ENCODE data around the gene UBE2I. TPM values are rescaled to one million over a fixed set of nuclear protein-coding genes. Genes with fewer than 3 reads are reported as not detected.

Gene UBE2I
- total RNA-seq, 2 donors from 2014 or later = 68.2 to 76.1 TPM

DNA sequence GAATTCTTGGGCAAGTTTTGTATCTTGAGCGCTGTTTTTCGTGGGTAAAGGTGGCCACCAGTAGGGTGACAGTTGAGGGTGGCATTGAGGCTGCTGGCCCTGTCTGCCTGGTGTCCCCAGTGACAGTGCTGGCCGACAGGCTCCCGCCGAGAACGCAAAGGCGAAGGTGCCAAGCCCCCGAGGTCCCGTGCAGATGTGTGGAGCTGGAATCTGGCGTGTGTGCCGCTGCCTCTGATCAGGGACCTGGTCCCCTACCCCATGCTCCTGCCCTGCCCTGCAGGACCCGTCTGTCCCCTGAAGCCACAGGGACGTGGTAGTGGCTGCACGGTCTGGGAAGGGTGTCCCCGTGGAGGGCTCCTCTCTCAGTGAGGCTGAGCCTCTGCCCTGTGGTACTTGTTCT, 3.5 kb downstream of the UBE2I start:
- ATAC-seq (ENCODE audit: insufficient number of reproducible peaks, low FRiP score, low read depth) (no peak), DNase-seq (ENCODE audit: low spot score) (no peak)
- H3K4me1 ChIP-seq (ENCODE audit: control insufficient read depth in 1 of 2, low read depth in 2 of 2) = peaks cover 19 to 38% of the 10 kb centered on the region in 2 donors
- H3K36me3 ChIP-seq = peaks cover 42% of the 10 kb centered on the region
- no peak overlapping the region for H3K27ac ChIP-seq
- H3K27me3 ChIP-seq (replicated peaks; ENCODE audit: insufficient read depth) = no peaks in the 10 kb centered on the region
- no peak overlapping the region for H3K4me3 ChIP-seq
- TF ChIP-seq, protein P1, sequence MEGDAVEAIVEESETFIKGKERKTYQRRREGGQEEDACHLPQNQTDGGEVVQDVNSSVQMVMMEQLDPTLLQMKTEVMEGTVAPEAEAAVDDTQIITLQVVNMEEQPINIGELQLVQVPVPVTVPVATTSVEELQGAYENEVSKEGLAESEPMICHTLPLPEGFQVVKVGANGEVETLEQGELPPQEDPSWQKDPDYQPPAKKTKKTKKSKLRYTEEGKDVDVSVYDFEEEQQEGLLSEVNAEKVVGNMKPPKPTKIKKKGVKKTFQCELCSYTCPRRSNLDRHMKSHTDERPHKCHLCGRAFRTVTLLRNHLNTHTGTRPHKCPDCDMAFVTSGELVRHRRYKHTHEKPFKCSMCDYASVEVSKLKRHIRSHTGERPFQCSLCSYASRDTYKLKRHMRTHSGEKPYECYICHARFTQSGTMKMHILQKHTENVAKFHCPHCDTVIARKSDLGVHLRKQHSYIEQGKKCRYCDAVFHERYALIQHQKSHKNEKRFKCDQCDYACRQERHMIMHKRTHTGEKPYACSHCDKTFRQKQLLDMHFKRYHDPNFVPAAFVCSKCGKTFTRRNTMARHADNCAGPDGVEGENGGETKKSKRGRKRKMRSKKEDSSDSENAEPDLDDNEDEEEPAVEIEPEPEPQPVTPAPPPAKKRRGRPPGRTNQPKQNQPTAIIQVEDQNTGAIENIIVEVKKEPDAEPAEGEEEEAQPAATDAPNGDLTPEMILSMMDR (IDR thresholded peaks at IDR 0.05) = no peak
- H3K9me3 ChIP-seq = no peaks in the 10 kb centered on the region

DNA sequence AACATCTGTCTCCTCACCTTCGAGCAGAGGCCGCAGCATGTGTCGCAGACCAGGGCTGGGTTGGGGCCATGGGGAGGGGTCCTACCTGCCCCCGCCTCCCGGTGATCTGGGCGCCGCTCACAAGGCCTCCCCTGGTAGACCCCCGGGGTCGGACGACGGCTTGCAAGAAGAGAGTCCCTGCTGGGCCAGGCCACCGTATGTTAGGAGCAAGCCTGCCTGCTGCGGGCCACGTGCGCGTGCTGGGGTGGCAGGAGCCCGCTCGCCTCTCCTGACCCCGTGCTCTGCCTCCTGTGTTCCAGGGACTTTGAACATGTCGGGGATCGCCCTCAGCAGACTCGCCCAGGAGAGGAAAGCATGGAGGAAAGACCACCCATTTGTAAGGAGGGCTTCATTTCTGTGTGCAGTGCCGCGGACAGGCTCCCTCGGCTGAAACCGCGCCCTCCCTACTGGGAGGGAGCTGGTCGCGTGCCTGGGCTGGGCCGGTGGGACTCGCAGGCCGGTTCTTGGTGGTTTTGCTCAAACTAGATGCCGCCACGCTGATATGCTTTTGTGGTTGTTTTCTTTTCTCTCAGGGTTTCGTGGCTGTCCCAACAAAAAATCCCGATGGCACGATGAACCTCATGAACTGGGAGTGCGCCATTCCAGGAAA, 4.4 kb downstream of the UBE2I start:
- TF ChIP-seq, protein P1 (IDR thresholded peaks at IDR 0.05) = no peak
- no peak for DNase-seq (ENCODE audit: low spot score)
- H3K27ac ChIP-seq = no peak overlapping the region
- H3K27me3 ChIP-seq (replicated peaks; ENCODE audit: insufficient read depth) = no peaks in the 10 kb centered on the region
- no peaks in the 10 kb centered on the region for H3K9me3 ChIP-seq
- peaks cover 52% of the 10 kb centered on the region for H3K36me3 ChIP-seq
- H3K4me3 ChIP-seq = no peak overlapping the region
- no peak for ATAC-seq (ENCODE audit: insufficient number of reproducible peaks, low FRiP score, low read depth)
- H3K4me1 ChIP-seq (ENCODE audit: control insufficient read depth in 1 of 2, low read depth in 2 of 2) = peaks cover 19 to 38% of the 10 kb centered on the region in 2 donors

DNA sequence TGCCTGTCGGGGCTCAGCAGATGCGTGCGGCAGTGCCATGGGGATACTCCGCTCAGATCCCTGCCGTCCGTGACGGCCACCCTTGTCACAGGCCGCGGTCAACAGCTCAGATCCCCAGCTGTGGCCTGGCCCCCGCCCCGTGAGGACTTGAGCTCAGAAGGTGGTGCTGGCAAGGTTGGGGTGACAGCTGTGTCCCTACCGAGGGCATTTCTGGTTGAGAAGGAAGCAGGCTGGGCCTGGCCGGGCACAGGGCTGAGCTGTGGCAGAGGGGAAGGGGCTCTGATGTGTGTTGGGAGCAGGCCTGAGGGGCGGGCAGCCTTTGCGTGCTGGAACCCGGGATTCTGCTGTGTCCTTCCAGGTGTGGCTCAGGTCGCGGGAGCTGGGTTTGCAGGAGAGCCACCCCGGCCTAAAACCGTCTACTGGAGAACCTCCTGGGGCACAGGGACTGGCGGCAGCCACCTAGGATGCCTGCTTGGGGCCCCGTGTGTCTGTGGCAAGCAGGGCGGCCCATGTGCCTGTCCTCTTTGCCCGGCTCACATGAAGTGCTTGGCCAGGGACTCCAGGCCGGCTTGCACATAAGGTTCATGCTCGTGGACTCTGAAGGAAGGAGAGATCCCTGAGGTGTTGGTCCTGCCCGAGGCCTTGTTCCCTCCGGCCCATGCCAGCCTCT, 5.1 kb downstream of the UBE2I start:
- Histone ChIP-seq H3K36me3 (peaks cover 58% of the 10 kb centered on the region), H3K9me3 (no peaks in the 10 kb centered on the region), H3K4me3 (no peak overlapping the region), H3K4me1 (ENCODE audit: control insufficient read depth in 1 of 2, low read depth in 2 of 2) (peaks cover 19 to 38% of the 10 kb centered on the region in 2 donors), H3K27ac (no peak overlapping the region), H3K27me3 (replicated peaks; ENCODE audit: insufficient read depth) (no peaks in the 10 kb centered on the region)
- TF ChIP-seq, protein P1 (IDR thresholded peaks at IDR 0.05) = no peak
- no peak for ATAC-seq (ENCODE audit: insufficient number of reproducible peaks, low FRiP score, low read depth)
- DNase-seq (ENCODE audit: low spot score) = no peak

DNA sequence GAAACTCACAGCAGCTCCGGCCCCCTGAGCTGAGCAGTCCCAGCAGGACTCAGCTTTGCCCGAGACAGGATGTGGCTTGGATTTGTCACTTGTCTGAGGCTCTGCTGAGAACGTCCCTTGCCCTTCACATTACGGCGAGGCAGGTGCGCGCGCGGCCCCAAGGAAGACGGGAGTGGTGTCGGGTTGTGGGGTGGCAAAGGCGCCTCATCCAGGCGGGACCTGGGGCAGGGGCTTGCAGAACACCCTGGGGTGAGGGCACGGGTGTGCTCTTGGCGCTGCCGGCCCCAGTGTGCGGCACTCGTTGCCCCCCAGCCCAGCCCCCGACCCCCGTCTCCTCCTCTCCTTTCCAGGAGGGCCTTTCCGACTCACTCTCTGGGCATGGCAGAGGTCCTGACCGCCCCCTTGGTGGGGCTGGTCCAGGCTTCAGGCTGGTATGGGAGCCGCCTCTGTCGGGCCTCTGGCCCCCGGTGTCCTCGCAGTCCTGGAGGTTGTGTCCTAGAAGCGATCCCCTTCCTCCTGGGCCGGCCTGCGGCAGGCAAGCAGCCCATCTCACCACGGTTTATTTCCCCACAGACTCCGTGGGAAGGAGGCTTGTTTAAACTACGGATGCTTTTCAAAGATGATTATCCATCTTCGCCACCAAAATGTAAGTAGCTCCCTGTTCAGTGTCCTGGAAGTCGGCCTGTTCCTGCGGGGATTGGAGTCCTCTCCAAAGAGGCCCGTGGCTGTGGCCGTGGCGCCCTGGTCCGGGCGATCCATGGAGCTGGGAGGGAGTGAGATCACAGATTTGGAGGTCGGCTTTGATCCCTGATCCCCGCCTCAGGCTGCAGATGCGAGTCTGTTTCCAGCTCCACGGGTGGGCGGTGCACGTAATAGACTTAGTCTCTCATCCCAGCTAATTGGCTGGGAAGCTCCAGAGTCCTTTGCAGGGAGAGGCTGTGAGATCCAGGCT, 5.9 kb downstream of the UBE2I start:
- ATAC-seq (ENCODE audit: insufficient number of reproducible peaks, low FRiP score, low read depth) = no peak
- Histone ChIP-seq H3K4me1 (ENCODE audit: control insufficient read depth in 1 of 2, low read depth in 2 of 2) (peaks cover 19 to 37% of the 10 kb centered on the region in 2 donors), H3K36me3 (peaks cover 66% of the 10 kb centered on the region)

More for the DNA sequence above, 5.9 kb downstream of the UBE2I start:
- H3K9me3 ChIP-seq = no peaks in the 10 kb centered on the region
- no peak for DNase-seq (ENCODE audit: low spot score)
- no peak overlapping the region for H3K27ac ChIP-seq
- H3K27me3 ChIP-seq (replicated peaks; ENCODE audit: insufficient read depth) = no peaks in the 10 kb centered on the region
- TF ChIP-seq, protein P1 (IDR thresholded peaks at IDR 0.05) = no peak
- no peak overlapping the region for H3K4me3 ChIP-seq

Data from thoracic aorta (tissue), 2 donors.